NCI-H446 treated with DMSO at 0.1 percent for 48 hours (cell line): Measurements from ENCODE around the gene CTDSPL.
"Not testable (repeated sequence)": the region's sequence is repeated elsewhere in the genome, so short reads cannot be mapped to it uniquely, and the experiment has no call there.

Source experiments
- DNase-seq: peaks from one replicate; lab custom pipeline; 2025; lab: John Stamatoyannopoulos, UW

The CTDSPL gene

GRCh38 chr3:37968813-37969595 is 107.3 kb downstream of the CTDSPL start:
- DNase-seq = no peak

GRCh38 chr3:37969596-37970100 is 108.0 kb downstream of the CTDSPL start:
- DNase-seq = no peak

GRCh38 chr3:37970802-37971201 is 109.1 kb downstream of the CTDSPL start:
- DNase-seq = no peak

- DNase-seq = no peak
These were observed 109.8 kb downstream of the CTDSPL start for GRCh38 chr3:37971467-37971866.

- DNase-seq = not testable (repeated sequence)
These were observed 110.4 kb downstream of the CTDSPL start for GRCh38 chr3:37972056-37972455.

GRCh38 chr3:37973246-37974054 is 111.8 kb downstream of the CTDSPL start:
- DNase-seq = peak; percentile 66

- DNase-seq = no peak
These were observed 112.7 kb downstream of the CTDSPL start for GRCh38 chr3:37974121-37975083.

GRCh38 chr3:37979541-37980461 is 118.1 kb downstream of the CTDSPL start:
- no peak for DNase-seq

- DNase-seq = no peak
These were observed 119.0 kb downstream of the CTDSPL start for GRCh38 chr3:37980462-37981347.

- no peak for DNase-seq
These were observed 119.6 kb downstream of the CTDSPL start for GRCh38 chr3:37981348-37981664.

GRCh38 chr3:37982331-37982730 is 120.7 kb downstream of the CTDSPL start:
- DNase-seq = no peak

- DNase-seq = no peak
These were observed 122.4 kb downstream of the CTDSPL start for GRCh38 chr3:37984051-37984450.

GRCh38 chr3:37984596-37984995 is 122.9 kb downstream of the CTDSPL start:
- DNase-seq = no peak

- no peak for DNase-seq
These were observed 124.1 kb downstream of the CTDSPL start for GRCh38 chr3:37985637-37986320.

- no peak for DNase-seq
These were observed 125.0 kb downstream of the CTDSPL start for GRCh38 chr3:37986479-37987314.

- no peak for DNase-seq
These were observed 125.6 kb downstream of the CTDSPL start for GRCh38 chr3:37987315-37987697.

- no peak for DNase-seq
These were observed 126.1 kb downstream of the CTDSPL start for GRCh38 chr3:37987751-37988179.

GRCh38 chr3:37988376-37988775 is 126.7 kb downstream of the CTDSPL start:
- not testable (repeated sequence) for DNase-seq
